SK-N-SH treated with all-trans-retinoic acid at 6 μM for 48 hours (cell line): ENCODE measurements around the gene LRRC26.

ENCODE experiments used
- ATAC-seq: fragments of 200-7000 bp; cut with Tn5 transposase; 3 replicates; pipeline ENCODE4 v1.9.1; 2020; ENCODE audit warnings: mild to moderate bottlenecking, moderate library complexity
- ARNTL ChIP-seq: fragments of 450-650 bp; formaldehyde crosslinking; IDR thresholded peaks from 2 replicates; pipeline ENCODE4 v1.5.0; 2020; ENCODE audit warnings: low read depth, mild to moderate bottlenecking, moderate library complexity, borderline replicate concordance
- BACH2 ChIP-seq: fragments of 250-450 bp; sonication (Bioruptor Pico); IDR thresholded peaks from 2 replicates; pipeline ENCODE4 v1.9.0; 2021; ENCODE audit warnings: mild to moderate bottlenecking, borderline replicate concordance
- CSRNP3 ChIP-seq: fragments of 250-450 bp; sonication (Bioruptor Pico); IDR thresholded peaks from 2 replicates; pipeline ENCODE4 v1.5.1; 2021; ENCODE audit warnings: mild to moderate bottlenecking, moderate library complexity
- OSR1 ChIP-seq: fragments of 250-450 bp; sonication (Bioruptor Pico); IDR thresholded peaks from 2 replicates; pipeline ENCODE4 v1.8.0; 2022; ENCODE audit warnings: moderate library complexity, mild to moderate bottlenecking, inconsistent platforms
- PATZ1 ChIP-seq: fragments of 250-450 bp; sonication (Bioruptor Pico); IDR thresholded peaks from 2 replicates; pipeline ENCODE4 v1.8.0; 2020; ENCODE audit warnings: mild to moderate bottlenecking, moderate library complexity, borderline replicate concordance
- POU6F1 ChIP-seq: fragments of 250-450 bp; sonication (Bioruptor Pico); IDR thresholded peaks from 2 replicates; pipeline ENCODE4 v1.8.0; 2021; ENCODE audit warnings: low read depth, mild to moderate bottlenecking, moderate library complexity, borderline replicate concordance
- PPARA ChIP-seq: fragments of 250-450 bp; sonication (Bioruptor Pico); IDR thresholded peaks from 2 replicates; pipeline ENCODE4 v1.5.0; 2020; ENCODE audit warnings: mild to moderate bottlenecking, borderline replicate concordance
- RARB ChIP-seq: fragments of 250-450 bp; sonication (Bioruptor Pico); IDR thresholded peaks from 2 replicates; pipeline ENCODE4 v1.8.0; 2021; ENCODE audit warnings: mild to moderate bottlenecking, moderate library complexity
- TCF4 ChIP-seq: fragments of 250-450 bp; sonication (Bioruptor Pico); IDR thresholded peaks from 2 replicates; pipeline ENCODE4 v1.8.0; 2021; ENCODE audit warnings: mild to moderate bottlenecking, moderate library complexity, borderline replicate concordance
- TOX ChIP-seq: fragments of 250-450 bp; sonication (Bioruptor Pico); IDR thresholded peaks from 2 replicates; pipeline ENCODE4 v1.8.0; 2021; ENCODE audit warnings: mild to moderate bottlenecking, moderate library complexity, borderline replicate concordance
- TSHZ2 ChIP-seq: fragments of 250-450 bp; sonication (Bioruptor Pico); IDR thresholded peaks from 2 replicates; pipeline ENCODE4 v1.5.0; 2020; ENCODE audit warnings: mild to moderate bottlenecking, moderate library complexity
- ZC3H10 ChIP-seq: fragments of 250-450 bp; sonication (Bioruptor Pico); IDR thresholded peaks from 2 replicates; pipeline ENCODE4 v1.5.1; 2021; ENCODE audit warnings: mild to moderate bottlenecking, moderate library complexity
- ZFP30 ChIP-seq: fragments of 450-650 bp; formaldehyde crosslinking; IDR thresholded peaks from 2 replicates; pipeline ENCODE4 v1.5.0; 2022; ENCODE audit warnings: mild to moderate bottlenecking, moderate library complexity
- ZNF565 ChIP-seq: fragments of 450-650 bp; formaldehyde crosslinking; conservative IDR thresholded peaks from 2 replicates; pipeline ENCODE4 v1.5.0; 2020; ENCODE audit warnings: low read depth, mild to moderate bottlenecking, moderate library complexity
- ZNF70 ChIP-seq: fragments of 450-650 bp; formaldehyde crosslinking; IDR thresholded peaks from 2 replicates; pipeline ENCODE4 v1.5.0; 2020; ENCODE audit warnings: mild to moderate bottlenecking, moderate library complexity

LRRC26 gene

GRCh38 chr9:137139468-137140150, 30.2 kb downstream of the LRRC26 start:
- ATAC-seq: no peak
- TF ChIP-seq PATZ1 (CRISPR knock-in tag) (no peak), ZFP30 (CRISPR knock-in tag) (no peak), TCF4 (CRISPR knock-in tag) (no peak), OSR1 (CRISPR knock-in tag) (no peak), ARNTL (CRISPR knock-in tag) (no peak), BACH2 (CRISPR knock-in tag) (no peak), ZC3H10 (no peak), ZNF565 (CRISPR knock-in tag) (no peak), RARB (CRISPR knock-in tag) (no peak), ZNF70 (CRISPR knock-in tag) (no peak), POU6F1 (CRISPR knock-in tag) (no peak), TOX (no peak)
- TF ChIP-seq, all 23 proteins: peak for 0

- ATAC-seq: peak; percentile 70
These were observed 31.0 kb downstream of the LRRC26 start, which contains the start of gene GRIN1 for GRCh38 chr9:137138722-137139467. GRIN1 (plus strand) TSS chr9:137139154; CDS start chr9:137139487, 333 bp downstream.

GRCh38 chr9:137138058-137138721, 31.7 kb downstream of the LRRC26 start:
- ATAC-seq: peak; percentile 36; the same call in 2 of the 3 replicates
- TF ChIP-seq ZC3H10 (no peak), RARB (CRISPR knock-in tag) (no peak)

More at GRCh38 chr9:137138722-137139467, 31.0 kb downstream of the LRRC26 start, which contains the start of gene GRIN1:
- no peak for TF ChIP-seq ZC3H10
- no peak for TF ChIP-seq TOX
- TF ChIP-seq ZFP30 (CRISPR knock-in tag): no peak
- no peak for TF ChIP-seq CSRNP3 (CRISPR knock-in tag)

GRCh38 chr9:137136881-137137607, 32.8 kb downstream of the LRRC26 start:
- no peak for ATAC-seq
- TF ChIP-seq CSRNP3 (CRISPR knock-in tag) (no peak), ZC3H10 (no peak), TSHZ2 (CRISPR knock-in tag) (no peak), ZNF565 (CRISPR knock-in tag) (no peak), ZFP30 (CRISPR knock-in tag) (no peak), BACH2 (CRISPR knock-in tag) (no peak), POU6F1 (CRISPR knock-in tag) (no peak), PPARA (CRISPR knock-in tag) (no peak), PATZ1 (CRISPR knock-in tag) (no peak)
